ENCODE results near the gene SEC22C. TPM values are rescaled to one million over a fixed set of nuclear protein-coding genes. Genes with fewer than 3 reads are reported as not detected.

SEC22C gene
- total and polyA plus RNA-seq, 2 of the 4 experiments (the other 2 are of a cell fraction): 24.0 to 43.9 TPM

DNA sequence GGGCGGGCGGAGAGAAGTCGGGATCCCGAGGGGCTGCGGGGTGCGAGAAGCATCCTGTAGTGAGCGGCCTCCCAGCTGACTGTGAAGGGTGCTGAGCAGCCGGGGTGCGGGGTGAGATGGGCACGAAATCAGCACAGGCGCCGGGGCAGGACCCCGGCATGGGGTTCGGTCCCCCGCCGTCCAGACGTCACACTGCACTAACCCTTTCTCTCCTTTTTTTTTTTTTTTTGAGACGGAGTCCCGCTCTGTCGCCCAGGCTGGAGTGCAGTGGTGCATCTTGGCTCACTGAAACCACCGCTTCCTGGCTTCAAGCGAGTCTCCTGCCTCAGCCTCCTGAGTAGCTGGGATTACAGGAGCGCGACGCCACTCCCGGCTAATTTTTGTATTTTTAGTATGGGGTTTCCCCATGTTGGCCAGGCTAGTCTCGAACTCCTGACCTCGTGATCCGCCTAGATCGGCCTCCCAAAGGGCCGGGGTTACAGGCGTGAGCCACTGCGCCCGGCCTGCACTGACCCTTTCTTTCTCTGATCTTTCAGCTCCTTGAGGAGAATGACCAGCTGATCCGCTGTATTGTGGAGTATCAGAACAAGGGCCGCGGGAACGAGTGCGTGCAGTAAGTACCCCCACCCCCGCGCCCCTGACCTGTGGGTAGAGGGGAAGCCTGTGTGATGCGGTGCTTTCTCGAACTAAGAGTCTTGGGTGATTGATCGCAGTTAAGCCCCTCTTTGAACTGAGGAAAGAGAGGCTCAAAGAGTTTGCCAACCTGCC is 9.4 kb upstream of the SEC22C start (continued):
- TF ChIP-seq RAD21 (IDR thresholded peaks at IDR 0.05; ENCODE audit: low read length) (no peak), CEBPB (IDR thresholded peaks at IDR 0.05; ENCODE audit: low read depth, low read length) (no peak), FOS (IDR thresholded peaks at IDR 0.05; ENCODE audit: low read depth, low read length) (no peak)

DNA sequence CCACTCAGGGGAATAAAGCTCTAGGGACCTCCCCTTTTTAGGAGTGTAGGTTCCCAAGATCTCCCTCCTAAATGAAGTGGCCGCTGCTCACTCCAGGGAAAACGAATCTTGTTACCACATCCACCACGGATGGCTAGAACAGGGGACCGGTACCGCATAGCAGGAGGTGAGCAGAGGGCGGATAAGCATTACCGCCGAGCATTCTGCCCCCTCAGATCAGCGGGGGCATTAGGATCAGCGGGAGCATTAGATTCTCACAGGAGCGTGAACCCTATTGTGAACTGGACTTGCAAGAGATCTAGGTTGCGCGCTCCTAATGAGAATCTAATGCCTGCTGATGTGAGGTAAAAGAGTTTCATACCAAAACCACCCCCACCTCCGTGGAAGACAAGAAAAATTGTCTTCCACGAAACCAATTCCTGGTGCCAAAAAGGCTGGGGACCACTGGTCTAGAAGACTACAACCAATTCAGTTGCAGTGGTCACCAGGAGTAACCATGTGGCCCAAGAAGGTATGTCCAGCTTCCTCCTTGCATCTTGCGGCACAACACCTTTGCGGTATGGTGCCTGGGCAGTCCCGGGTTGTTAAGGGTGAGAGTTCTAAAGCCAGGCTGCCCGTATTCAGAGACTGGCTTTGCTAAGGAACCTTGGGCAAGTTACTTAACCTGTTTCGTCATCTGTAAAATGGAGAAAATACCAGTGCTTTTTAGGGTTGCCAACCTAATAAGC is 7.8 kb upstream of the SEC22C start:
- no peaks in the 10 kb centered on the region for H3K27me3 ChIP-seq (ENCODE audit: control insufficient read depth, insufficient read depth, low read length)
- peaks cover 21 to 26% of the 10 kb centered on the region in 2 experiments for H3K79me1 ChIP-seq (ENCODE audit: low read depth in 1 of 2, low read length in 2 of 2)
- no peaks in the 10 kb centered on the region for H3K9me3 ChIP-seq (ENCODE audit: control insufficient read depth, insufficient read depth, low read length)
- dilution Hi-C loops (cut with HindIII; ENCODE audit: low sequenced_read_pairs, unreplicated experiment): no loop called here
- no peak overlapping the region for H3K9ac ChIP-seq (ENCODE audit: low read depth, low read length)
- H4K20me1 ChIP-seq (ENCODE audit: insufficient read depth, low read length): 0 out of 2 replicates have a peak, but pooled peaks cover 3% of the 10 kb centered on the region
- H3K56ac ChIP-seq (ENCODE audit: extremely low read depth, insufficient read depth, low read length): no peak overlapping the region
- peak overlapping the region; percentile 79 for H3K4ac ChIP-seq (ENCODE audit: low read depth, low read length)
- H2AFZ ChIP-seq (replicated peaks; ENCODE audit: low read length, poor library complexity): peak overlapping the region; percentile 87
- no peak overlapping the region for H3K14ac ChIP-seq (replicated peaks; ENCODE audit: low read depth, low read length)
- no peak overlapping the region for H3K18ac ChIP-seq (ENCODE audit: low read depth, low read length)
- H2BK20ac ChIP-seq (ENCODE audit: low read depth, low read length): no peak overlapping the region
- CTCF ChIA-PET: interaction anchor here (1.6 kb wide), 1 partner anchor 167 kb away, joined by 4 read pairs; no protein-coding TSS in a partner anchor
- no peak for DNase-seq
- ATAC-seq (ENCODE audit: low read depth): no peak
- H3K27ac ChIP-seq (ENCODE audit: insufficient read depth, low read length): no peak overlapping the region
- no peak overlapping the region for H2BK120ac ChIP-seq (ENCODE audit: low read depth, low read length)
- H3K4me2 ChIP-seq (ENCODE audit: low read depth, low read length): peak overlapping the region; percentile 69; the same call in 1 of the 2 replicates
- H3K23ac ChIP-seq (ENCODE audit: low read depth, low read length): peak overlapping the region; percentile 90; the same call in 1 of the 2 replicates
- H3K36me3 ChIP-seq (ENCODE audit: control insufficient read depth, insufficient read depth, low read length): peaks cover 2% of the 10 kb centered on the region; the same call in 1 of the 2 replicates
- H2BK15ac ChIP-seq (ENCODE audit: low read depth, low read length): no peak overlapping the region
- H4K8ac ChIP-seq (ENCODE audit: low read depth in 2 of 2, low read length in 2 of 2): peak overlapping the region; percentile 73 to 84; a peak in 3 of 4 replicates
- peaks cover 6% of the 10 kb centered on the region for H3K4me1 ChIP-seq (ENCODE audit: control insufficient read depth, insufficient read depth, low read length)
- no peak overlapping the region for H4K91ac ChIP-seq (ENCODE audit: insufficient read depth, low read depth, low read length)
- peak overlapping the region; percentile 9 for H4K5ac ChIP-seq (ENCODE audit: low read depth, low read length)
- TF ChIP-seq BHLHE40 (IDR thresholded peaks at IDR 0.05; ENCODE audit: low read depth, low read length) (no peak), FOS (IDR thresholded peaks at IDR 0.05; ENCODE audit: low read depth, low read length) (no peak)
- BruUV-seq (replicated peaks): no TSS peak
- H3K4me3 ChIP-seq (ENCODE audit: insufficient read depth, low read depth, low read length): no peak overlapping the region
- no peak overlapping the region for H2BK5ac ChIP-seq (ENCODE audit: low read depth, low read length, poor library complexity, severe bottlenecking)
- 95% methylated on average over 4 of the region's 20 CpGs; no CpG with 5 or more reads in 1 of the 2 experiments for WGBS, 2 experiments (ENCODE audit: extremely low coverage in 2 of 2, insufficient read length in 1 of 2)
- intact Hi-C loops (cut with micrococcal nuclease): no loop called here
- in situ Hi-C loops (cut with MboI; ENCODE audit: low sequenced_read_pairs): no loop called here
- peak overlapping the region; percentile 86 for H2AK9ac ChIP-seq (replicated peaks; ENCODE audit: low read depth, low read length, poor library complexity)
- POLR2A ChIA-PET (ENCODE audit: unreplicated experiment): interaction anchor here (0.6 kb wide), 1 partner anchor 65 kb away, joined by 3 read pairs; no protein-coding TSS in a partner anchor
- peaks cover 9% of the 10 kb centered on the region for H3K9me1 ChIP-seq (ENCODE audit: insufficient read depth, low read length)
- peak overlapping the region; percentile 78; the same call in 1 of the 2 replicates for H2AK5ac ChIP-seq (ENCODE audit: low read depth, low read length)

Measured in IMR-90 (cell line).